HuH-7 (cell line): Measurements from ENCODE around the gene MYO16.
"Not testable (repeated sequence)": the region's sequence is repeated elsewhere in the genome, so short reads cannot be mapped to it uniquely, and the experiment has no call there.

Experiments
- DNase-seq: peaks from one replicate; pipeline ENCODE4 v3.0.0; 2011; ENCODE audit warnings: low spot score

MYO16 gene

DNA sequence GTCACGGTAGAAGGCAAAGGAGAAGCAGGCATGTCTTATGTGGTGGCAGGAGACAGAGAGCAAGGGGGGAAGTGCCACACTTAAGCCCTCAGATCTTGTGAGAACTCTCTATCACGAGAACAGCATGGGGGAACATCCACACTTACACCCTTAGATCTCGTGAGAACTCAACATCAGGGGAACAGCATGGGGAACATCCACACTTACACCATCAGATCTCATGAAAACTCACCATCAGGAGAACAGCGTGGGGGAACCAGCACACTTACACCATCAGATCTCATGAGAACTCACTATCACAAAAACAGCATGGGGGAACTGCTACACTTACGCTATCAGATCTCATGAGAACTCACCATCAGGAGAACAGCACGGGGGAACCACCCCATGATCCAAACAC, 445.0 kb downstream of the MYO16 start:
- no peak for DNase-seq

- DNase-seq = no peak
Measured at GRCh38 chr13:109074853-109075252, 445.4 kb downstream of the MYO16 start.

DNA sequence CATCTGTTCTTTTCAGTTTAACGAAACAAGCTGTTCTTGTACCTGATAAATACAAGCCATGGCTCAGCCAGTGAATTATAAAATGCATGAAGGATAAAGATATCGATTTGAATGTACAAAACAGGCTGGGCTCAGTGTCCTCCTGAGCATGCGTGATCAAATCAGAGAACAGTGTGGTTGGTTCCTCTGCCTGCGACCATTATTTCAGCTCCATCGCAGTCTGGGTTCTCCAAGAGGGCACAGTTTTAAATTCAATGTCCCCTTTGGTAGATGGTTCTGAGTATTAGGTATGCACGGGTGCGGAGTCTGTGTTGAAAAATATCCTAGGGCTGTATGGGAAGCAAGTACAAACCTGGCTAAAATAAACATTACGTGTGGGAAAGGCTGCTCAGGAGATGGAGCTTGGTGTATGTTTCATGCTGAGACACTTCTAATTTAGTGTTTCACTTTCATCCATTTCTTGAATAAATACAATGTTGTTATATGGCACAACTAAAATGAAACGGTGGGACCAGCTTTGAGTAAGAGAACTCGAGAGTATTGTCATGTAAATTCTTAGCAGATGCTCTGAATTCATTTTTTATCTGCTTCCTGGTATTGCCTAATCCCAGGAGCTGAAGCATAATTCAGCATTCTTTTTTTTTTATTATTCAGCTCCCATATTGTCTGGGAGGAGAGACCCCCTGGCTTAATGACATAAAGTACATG, 458.7 kb downstream of the MYO16 start:
- DNase-seq = no peak

DNA sequence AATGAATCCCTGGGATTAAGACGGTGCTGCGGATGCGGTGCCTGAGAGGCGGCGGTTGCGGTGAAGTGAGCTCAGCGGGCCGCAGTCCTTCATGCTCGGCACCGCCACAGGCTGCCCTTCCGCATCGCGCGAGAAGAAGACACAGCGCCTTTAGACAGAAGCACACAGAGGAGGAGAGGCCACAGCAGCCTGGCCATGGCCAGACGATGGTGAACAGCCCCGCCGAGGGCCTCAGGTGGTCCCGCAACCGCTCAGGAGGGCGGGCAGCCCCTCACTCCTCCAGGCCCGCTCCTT, 459.2 kb downstream of the MYO16 start:
- no peak for DNase-seq

GRCh38 chr13:109090796-109091195, 461.4 kb downstream of the MYO16 start:
- DNase-seq = no peak

- no peak for DNase-seq
Measured at GRCh38 chr13:109091249-109091648, 461.8 kb downstream of the MYO16 start.

- not testable (repeated sequence) for DNase-seq
Measured at GRCh38 chr13:109092186-109092585, 462.8 kb downstream of the MYO16 start.

- DNase-seq = no peak
Measured at GRCh38 chr13:109093998-109094397, 464.6 kb downstream of the MYO16 start.

- DNase-seq = no peak
Measured at GRCh38 chr13:109095126-109095525, 465.7 kb downstream of the MYO16 start.

- DNase-seq = no peak
Measured at GRCh38 chr13:109096101-109096500, 466.7 kb downstream of the MYO16 start.

GRCh38 chr13:109100705-109101304, 471.4 kb downstream of the MYO16 start:
- DNase-seq = no peak

- no peak for DNase-seq
Measured at GRCh38 chr13:109101550-109102144, 472.2 kb downstream of the MYO16 start.

DNA sequence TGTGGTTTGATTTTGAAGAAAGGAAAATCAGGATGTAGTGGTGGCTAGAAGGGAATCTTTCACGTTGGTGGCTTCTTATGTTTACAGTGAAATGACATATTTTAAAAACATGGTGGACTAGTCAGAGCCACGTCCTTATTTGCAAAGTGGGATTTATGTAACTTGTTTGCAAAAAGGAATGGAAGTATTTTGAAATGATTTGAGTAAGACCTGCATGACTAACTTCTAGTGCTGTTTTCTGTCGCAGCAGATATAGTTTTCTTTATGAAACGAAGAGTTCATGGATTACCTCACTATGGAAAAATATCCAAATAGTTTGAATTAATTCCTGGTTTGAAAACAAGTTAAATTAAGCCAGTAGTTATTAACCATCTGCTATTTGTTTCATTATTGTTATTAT, 476.5 kb downstream of the MYO16 start:
- no peak for DNase-seq

GRCh38 chr13:109110159-109110558, 480.7 kb downstream of the MYO16 start:
- no peak for DNase-seq

GRCh38 chr13:109111141-109111540, 481.7 kb downstream of the MYO16 start:
- no peak for DNase-seq

DNA sequence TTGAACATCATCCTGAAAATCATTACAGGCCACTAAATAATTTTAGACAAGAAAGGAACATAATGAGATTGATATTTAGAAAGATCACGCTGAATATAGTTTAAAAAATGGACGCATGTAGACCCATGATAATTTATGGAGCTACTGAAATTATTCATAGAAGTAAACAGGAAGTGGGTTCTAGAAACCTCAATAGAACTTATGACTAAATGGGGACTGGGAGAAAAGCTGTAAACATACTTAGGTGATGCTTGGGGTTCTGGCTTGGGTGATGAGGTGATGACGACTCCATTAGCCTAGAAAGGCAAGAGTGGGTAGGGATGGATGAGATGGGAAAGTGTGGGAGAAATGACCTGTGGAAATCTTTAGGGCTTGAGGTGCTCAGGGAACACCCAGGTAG, 484.0 kb downstream of the MYO16 start:
- no peak for DNase-seq

DNA sequence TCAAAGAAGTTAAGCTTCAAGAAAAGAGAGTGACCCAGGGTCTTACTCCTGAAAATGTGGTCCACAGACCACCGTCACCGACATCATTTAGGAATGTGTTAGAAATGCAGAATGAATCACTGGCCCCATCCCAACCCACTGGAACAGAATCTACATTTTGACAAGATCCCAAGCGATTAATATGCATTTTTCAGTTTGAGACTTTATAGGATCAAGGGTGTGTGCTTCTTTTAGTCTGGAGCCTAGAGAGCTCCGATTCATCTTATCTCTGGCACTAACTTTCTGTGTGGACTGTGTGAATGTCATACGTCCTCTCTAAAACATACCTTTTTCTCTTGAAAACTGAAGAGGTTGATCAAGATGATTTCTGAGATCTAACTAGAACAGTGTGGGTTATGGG, 484.8 kb downstream of the MYO16 start:
- no peak for DNase-seq

DNA sequence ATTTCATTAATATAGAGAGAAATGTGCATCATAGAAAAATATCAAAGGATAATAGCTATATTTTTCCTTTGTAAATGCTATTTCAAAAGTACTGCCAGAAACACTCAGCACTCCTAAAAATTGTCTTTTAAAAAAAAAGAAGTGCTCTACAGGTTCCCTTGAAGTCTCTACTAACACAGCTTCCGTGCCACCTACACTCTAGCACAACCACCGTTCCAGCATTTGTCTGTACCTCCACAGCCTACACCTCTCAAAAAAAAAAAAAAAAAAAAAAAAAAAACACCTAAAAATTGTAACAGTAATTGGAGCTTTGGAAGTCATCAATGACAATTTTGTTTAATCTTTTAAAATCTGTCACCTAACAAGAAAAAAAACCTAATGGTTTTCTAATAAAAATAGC, 485.6 kb downstream of the MYO16 start:
- no peak for DNase-seq

DNA sequence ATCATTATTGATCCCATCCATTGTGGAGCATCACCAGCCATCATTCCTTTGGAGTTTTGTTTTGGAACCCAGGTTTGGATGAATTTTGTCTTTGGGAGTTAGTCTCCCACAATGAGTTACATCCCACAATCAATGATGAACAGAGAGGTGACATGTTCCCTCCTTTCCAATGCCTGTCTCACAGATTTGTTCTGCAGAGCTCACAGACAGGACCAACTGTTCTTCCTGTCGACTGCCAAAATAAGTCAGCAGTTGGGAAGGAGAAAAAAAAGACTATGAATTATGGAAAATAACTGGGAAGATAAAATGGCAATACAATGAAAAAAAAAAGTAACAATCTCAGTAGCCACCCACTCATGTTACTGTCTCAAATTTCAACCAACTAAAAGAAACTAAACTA, 489.1 kb downstream of the MYO16 start:
- no peak for DNase-seq

GRCh38 chr13:109119896-109120295, 490.5 kb downstream of the MYO16 start:
- DNase-seq = no peak

- DNase-seq = no peak
Measured at GRCh38 chr13:109121826-109122225, 492.4 kb downstream of the MYO16 start.

- no peak for DNase-seq
Measured at GRCh38 chr13:109123971-109124370, 494.6 kb downstream of the MYO16 start.

- DNase-seq = no peak
Measured at GRCh38 chr13:109126178-109126577, 496.8 kb downstream of the MYO16 start.
